Common myeloid progenitor, CD34-positive (primary cell): ENCODE results near the gene HMGXB3.

Experiments used
- CTCF ChIA-PET: fragments of 350-600 bp; sonication (Branson Sonifier 250); formaldehyde crosslinking; loops from one replicate; lab custom pipeline; 2021; ENCODE audit warnings: antibody characterized with exemption; lab: Charles Lee
- POLR2A ChIA-PET: fragments of 350-600 bp; sonication (Branson Sonifier 250); formaldehyde crosslinking; loops from one replicate; lab custom pipeline; 2021; ENCODE audit warnings: antibody characterized with exemption; lab: Charles Lee
- DNase-seq, 3 donors: peaks; one replicate each; pipeline versions ENCODE4 v3.0.0 to v3.0.0-alpha.2; 2013
- H3K27ac ChIP-seq, 2 experiments: 1 replicate in 1 of 2; 2 replicates in 1 of 2; pipeline ENCODE4 v1.7.0; 2013; ENCODE audit warnings: inconsistent platforms in 2 of 2, low read length in 2 of 2, mild to moderate bottlenecking in 2 of 2, low read depth in 1 of 2, moderate library complexity in 1 of 2; ENCODE audit not compliant: severe bottlenecking in 2 of 2, insufficient read depth in 1 of 2, poor library complexity in 1 of 2
- H3K27me3 ChIP-seq, 5 experiments: replicated peaks in 2 of 5; 1 replicate in 3 of 5; 2 replicates in 2 of 5; pipeline versions ENCODE4 v1.6.1 to v1.7.0; 2013; ENCODE audit warnings: low read length in 4 of 5, mild to moderate bottlenecking in 2 of 5, moderate library complexity in 2 of 5, inconsistent platforms in 1 of 5; ENCODE audit not compliant: insufficient read depth in 5 of 5, control insufficient read depth in 4 of 5
- H3K36me3 ChIP-seq, 4 experiments: 1 replicate in 2 of 4; 2 replicates in 2 of 4; pipeline versions ENCODE4 v1.6.1 to v1.7.0; 2013; ENCODE audit warnings: low read length in 3 of 4, control low read depth in 1 of 4, mild to moderate bottlenecking in 1 of 4; ENCODE audit not compliant: control insufficient read depth in 4 of 4, insufficient read depth in 4 of 4
- H3K4me1 ChIP-seq, 4 experiments: 1 replicate in 3 of 4; 2 replicates in 1 of 4; pipeline versions ENCODE4 v1.6.1 to v1.7.1; 2013; ENCODE audit warnings: low read length in 3 of 4, mild to moderate bottlenecking in 3 of 4, control low read depth in 1 of 4, inconsistent platforms in 1 of 4, moderate library complexity in 1 of 4; ENCODE audit not compliant: control insufficient read depth in 4 of 4, insufficient read depth in 4 of 4; ENCODE audit errors: control extremely low read depth in 1 of 4
- H3K4me3 ChIP-seq, 7 experiments: 1 replicate in 4 of 7; 2 replicates in 3 of 7; pipeline versions ENCODE4 v1.5.1 to v1.7.0; 2013; ENCODE audit warnings: mild to moderate bottlenecking in 7 of 7, low read length in 6 of 7, moderate library complexity in 6 of 7, inconsistent platforms in 2 of 7, low read depth in 2 of 7, control low read depth in 1 of 7; ENCODE audit not compliant: insufficient read depth in 4 of 7, control insufficient read depth in 1 of 7; ENCODE audit errors: extremely low read depth in 1 of 7
- H3K9me3 ChIP-seq, 5 experiments: 1 replicate in 4 of 5; 2 replicates in 1 of 5; pipeline versions ENCODE4 v1.6.1 to v1.7.1; 2013; ENCODE audit warnings: low read length in 4 of 5, mild to moderate bottlenecking in 2 of 5, inconsistent platforms in 1 of 5, low read depth in 1 of 5, moderate library complexity in 1 of 5; ENCODE audit not compliant: control insufficient read depth in 4 of 5, insufficient read depth in 2 of 5; ENCODE audit errors: control extremely low read depth in 1 of 5
- WGBS: methylation state at CpG from one replicate; pipeline ENCODE4 v1.1.5; 2013; ENCODE audit not compliant: insufficient coverage; 5-methylcytosine and 5-hydroxymethylcytosine counted together

HMGXB3 gene

DNA sequence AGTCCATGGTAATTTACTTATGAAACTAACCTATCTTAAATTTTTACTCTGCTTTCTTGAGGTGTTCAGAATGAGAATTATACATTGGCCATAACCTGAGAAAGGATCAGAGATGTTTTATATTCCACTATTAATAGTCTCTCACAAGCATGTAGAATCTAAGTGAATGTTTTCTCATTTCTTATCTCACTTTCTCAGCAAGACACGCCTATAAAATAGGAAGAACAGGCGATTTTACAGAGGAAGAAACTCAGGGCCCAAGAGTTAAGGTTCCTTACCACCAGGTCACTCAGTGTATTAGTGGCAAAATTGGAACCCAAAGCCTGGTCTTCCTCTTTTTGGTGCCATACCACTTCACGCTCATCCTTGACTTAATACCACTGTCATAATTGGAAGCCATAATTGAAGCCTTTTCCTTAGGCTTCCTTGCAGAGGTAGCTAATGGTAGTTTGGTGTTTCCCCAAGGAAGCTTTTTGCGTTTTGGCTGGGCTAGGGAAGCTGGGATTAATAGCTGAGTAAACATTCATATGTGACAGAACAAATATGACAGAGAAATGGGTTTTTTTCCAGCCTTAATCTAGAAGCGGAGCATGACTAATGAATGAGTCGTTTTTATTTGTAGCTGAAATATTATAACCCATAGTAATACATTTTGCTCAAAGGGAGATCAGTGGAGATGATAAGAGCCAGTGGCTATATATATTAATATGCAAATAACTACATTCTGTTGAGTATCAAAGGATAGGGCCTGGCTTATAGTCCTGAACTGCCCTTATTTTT lies 16.9 kb downstream of the HMGXB3 start:
- 93% methylated on average over 4 of the region's 6 CpGs for WGBS
- Histone ChIP-seq H3K27ac (no peak overlapping the region), H3K4me3 (no peak overlapping the region), H3K4me1 (peaks cover 0 to 7% (median 6%) of the 10 kb centered on the region in 4 experiments), H3K27me3 (no peaks in the 10 kb centered on the region), H3K36me3 (peaks cover 36 to 94% (median 72%) of the 10 kb centered on the region in 4 experiments), H3K9me3 (peaks cover 3 to 22% (median 7%) of the 10 kb centered on the region in 5 experiments)
- ChIA-PET CTCF (interaction anchor here (0.7 to 1.7 kb wide), 5 partner anchors 11 to 222 kb away, joined by 3 to 6 read pairs (median 3); no protein-coding TSS in a partner anchor), POLR2A (interaction anchor here (0.8 kb wide), 1 partner anchor 35 kb away, joined by 3 read pairs; no protein-coding TSS in a partner anchor)
- no peak for DNase-seq

- no peak for DNase-seq
- ChIA-PET POLR2A (no interaction called here), CTCF (interaction anchor here (1.0 to 2.8 kb wide), 6 partner anchors 8 to 101 kb away, joined by 3 to 11 read pairs (median 3); no protein-coding TSS in a partner anchor)
- no peak overlapping the region for H3K27ac ChIP-seq
- H3K36me3 ChIP-seq, result peaks cover 33 to 92% (median 67%) of the 10 kb centered on the region in 4 experiments
- peaks cover 0 to 8% (median 6%) of the 10 kb centered on the region in 4 experiments for H3K4me1 ChIP-seq
- no peak overlapping the region for H3K4me3 ChIP-seq
- no CpG with 5 or more reads among the region's 1 CpG for WGBS
- peaks cover 0 to 12% (median 6%) of the 10 kb centered on the region in 5 experiments for H3K9me3 ChIP-seq
- no peaks in the 10 kb centered on the region for H3K27me3 ChIP-seq
These were observed 19.7 kb downstream of the HMGXB3 start for GRCh38 chr5:150020249-150020648.

GRCh38 chr5:150021491-150022157 lies 21.1 kb downstream of the HMGXB3 start:
- POLR2A ChIA-PET, result no interaction called here
- CTCF ChIA-PET, result interaction anchor here (0.7 to 2.8 kb wide), 12 partner anchors 9 to 399 kb away, joined by 3 to 11 read pairs (median 4); no protein-coding TSS in a partner anchor
- no peak overlapping the region for H3K4me3 ChIP-seq

DNA sequence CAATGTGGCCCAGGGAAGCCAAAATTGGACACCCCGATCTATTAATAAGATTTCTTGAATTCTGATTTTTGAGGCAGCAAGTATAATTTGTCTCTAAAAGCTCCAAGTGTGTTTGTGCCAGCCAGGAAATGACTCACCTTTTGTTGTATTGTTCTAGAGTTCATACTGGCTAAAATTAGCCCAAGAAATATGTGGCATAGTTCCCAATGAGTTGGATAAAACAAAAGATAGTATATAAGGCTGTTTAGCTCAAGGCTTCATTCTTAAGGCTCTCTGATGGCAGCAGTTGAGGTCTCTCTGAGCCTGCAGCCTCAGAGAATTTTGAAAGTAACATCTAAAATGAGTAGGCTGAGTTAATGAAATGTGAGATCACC lies 21.6 kb downstream of the HMGXB3 start:
- Histone ChIP-seq H3K9me3 (no peaks in the 10 kb centered on the region), H3K4me3 (peak overlapping the region in 2 of 7 experiments; percentile 9 to 15), H3K27me3 (no peaks in the 10 kb centered on the region), H3K27ac (no peak overlapping the region), H3K36me3 (peaks cover 39 to 93% (median 70%) of the 10 kb centered on the region in 4 experiments), H3K4me1 (peaks cover 0 to 8% (median 6%) of the 10 kb centered on the region in 4 experiments)
- 100% methylated on average over 1 of the region's 1 CpG for WGBS
- ChIA-PET POLR2A (interaction anchor here (0.6 kb wide), 1 partner anchor 703 kb away, joined by 7 read pairs; no protein-coding TSS in a partner anchor), CTCF (interaction anchor here (0.7 to 2.8 kb wide), 9 partner anchors 9 to 188 kb away, joined by 3 to 11 read pairs (median 4); no protein-coding TSS in a partner anchor)
- peak in 2 of 3 donors; percentile 34 to 48 for DNase-seq

More at GRCh38 chr5:150021491-150022157, 21.1 kb downstream of the HMGXB3 start:
- H3K4me1 ChIP-seq, result peaks cover 0 to 8% (median 6%) of the 10 kb centered on the region in 4 experiments
- no peak overlapping the region for H3K27ac ChIP-seq
- no peaks in the 10 kb centered on the region for H3K27me3 ChIP-seq
- DNase-seq, result no peak
- WGBS, result 95% methylated on average over 10 of the region's 13 CpGs
- H3K36me3 ChIP-seq, result peaks cover 39 to 91% (median 65%) of the 10 kb centered on the region in 4 experiments
- no peaks in the 10 kb centered on the region for H3K9me3 ChIP-seq

GRCh38 chr5:150022681-150023080 lies 22.1 kb downstream of the HMGXB3 start:
- H3K4me3 ChIP-seq, result no peak overlapping the region
- CTCF ChIA-PET, result interaction anchor here (0.7 to 2.8 kb wide), 7 partner anchors 8 to 157 kb away, joined by 3 to 18 read pairs (median 7); no protein-coding TSS in a partner anchor
- no peaks in the 10 kb centered on the region for H3K9me3 ChIP-seq
- no peak overlapping the region for H3K27ac ChIP-seq
- no CpG with 5 or more reads among the region's 2 CpGs for whole genome bisulfite sequencing
- no peak for DNase-seq
- H3K36me3 ChIP-seq, result peaks cover 38 to 93% (median 69%) of the 10 kb centered on the region in 4 experiments
- H3K4me1 ChIP-seq, result peaks cover 0 to 8% (median 6%) of the 10 kb centered on the region in 4 experiments
- no peaks in the 10 kb centered on the region for H3K27me3 ChIP-seq
- POLR2A ChIA-PET, result interaction anchor here (0.6 kb wide), 2 partner anchors 142 to 703 kb away, joined by 3 to 7 read pairs; no protein-coding TSS in a partner anchor

GRCh38 chr5:150023136-150023535 lies 22.6 kb downstream of the HMGXB3 start:
- no peaks in the 10 kb centered on the region for H3K9me3 ChIP-seq
- peaks cover 0 to 8% (median 6%) of the 10 kb centered on the region in 4 experiments for H3K4me1 ChIP-seq
- H3K27ac ChIP-seq, result no peak overlapping the region
- no peak for DNase-seq
- CTCF ChIA-PET, result interaction anchor here (1.0 to 2.8 kb wide), 6 partner anchors 8 to 99 kb away, joined by 3 to 18 read pairs (median 7); no protein-coding TSS in a partner anchor
- no peak overlapping the region for H3K4me3 ChIP-seq
- POLR2A ChIA-PET, result interaction anchor here (0.6 kb wide), 1 partner anchor 141 kb away, joined by 3 read pairs; no protein-coding TSS in a partner anchor
- no CpG with 5 or more reads among the region's 1 CpG for WGBS
- no peaks in the 10 kb centered on the region for H3K27me3 ChIP-seq
- H3K36me3 ChIP-seq, result peaks cover 36 to 93% (median 68%) of the 10 kb centered on the region in 4 experiments
